ENCODE results near the gene TDRD7.
"Not testable (repeated sequence)": the region's sequence is repeated elsewhere in the genome, so short reads cannot be mapped to it uniquely, and the experiment has no call there.

Gene TDRD7

GRCh38 chr9:97427885-97428284 lies 16.0 kb downstream of the TDRD7 start:
- DNase-seq = no peak

GRCh38 chr9:97430316-97431043 lies 18.6 kb downstream of the TDRD7 start:
- no peak for DNase-seq

GRCh38 chr9:97431044-97431441 lies 19.1 kb downstream of the TDRD7 start:
- DNase-seq = no peak

- no peak for DNase-seq
Observed at GRCh38 chr9:97431549-97432143, 19.8 kb downstream of the TDRD7 start.

GRCh38 chr9:97437051-97437600 lies 25.2 kb downstream of the TDRD7 start:
- no peak for DNase-seq

- no peak for DNase-seq
Observed at GRCh38 chr9:97438257-97438656, 26.4 kb downstream of the TDRD7 start.

GRCh38 chr9:97438666-97439065 lies 26.8 kb downstream of the TDRD7 start:
- no peak for DNase-seq

GRCh38 chr9:97440160-97440559 lies 28.3 kb downstream of the TDRD7 start:
- DNase-seq = no peak

GRCh38 chr9:97441729-97442128 lies 29.8 kb downstream of the TDRD7 start:
- no peak for DNase-seq

GRCh38 chr9:97445119-97445701 lies 33.3 kb downstream of the TDRD7 start:
- no peak for DNase-seq

GRCh38 chr9:97447001-97447400 lies 35.1 kb downstream of the TDRD7 start:
- DNase-seq = no peak

- not testable (repeated sequence) for DNase-seq
Observed at GRCh38 chr9:97453573-97453972, 41.7 kb downstream of the TDRD7 start.

- not testable (repeated sequence) for DNase-seq
Observed at GRCh38 chr9:97456841-97457240, 44.9 kb downstream of the TDRD7 start.

- DNase-seq = no peak
Observed at GRCh38 chr9:97459326-97459725, 47.4 kb downstream of the TDRD7 start.

GRCh38 chr9:97462159-97462558 lies 50.3 kb downstream of the TDRD7 start:
- no peak for DNase-seq

GRCh38 chr9:97462914-97463313 lies 51.0 kb downstream of the TDRD7 start:
- no peak for DNase-seq

GRCh38 chr9:97468658-97469448 lies 57.0 kb downstream of the TDRD7 start:
- DNase-seq = peak; percentile 19 to 26

- no peak for DNase-seq
Observed at GRCh38 chr9:97470076-97470475, 58.2 kb downstream of the TDRD7 start.

- no peak for DNase-seq
Observed at GRCh38 chr9:97473717-97474116, 61.8 kb downstream of the TDRD7 start.

- DNase-seq = no peak
Observed at GRCh38 chr9:97474372-97474925, 62.6 kb downstream of the TDRD7 start.

GRCh38 chr9:97475059-97475458 lies 63.2 kb downstream of the TDRD7 start:
- no peak for DNase-seq

- no peak for DNase-seq
Observed at GRCh38 chr9:97478301-97478981, 66.5 kb downstream of the TDRD7 start.

Data from CD4-positive, alpha-beta T cell treated with Interleukin-4 for 1 hour (primary cell).